ENCODE measurements around the gene TYK2.

TYK2 gene

GRCh38 chr19:10402441-10403038, 22.2 kb upstream of the TYK2 start (continued):
- TF ChIP-seq, protein P1, sequence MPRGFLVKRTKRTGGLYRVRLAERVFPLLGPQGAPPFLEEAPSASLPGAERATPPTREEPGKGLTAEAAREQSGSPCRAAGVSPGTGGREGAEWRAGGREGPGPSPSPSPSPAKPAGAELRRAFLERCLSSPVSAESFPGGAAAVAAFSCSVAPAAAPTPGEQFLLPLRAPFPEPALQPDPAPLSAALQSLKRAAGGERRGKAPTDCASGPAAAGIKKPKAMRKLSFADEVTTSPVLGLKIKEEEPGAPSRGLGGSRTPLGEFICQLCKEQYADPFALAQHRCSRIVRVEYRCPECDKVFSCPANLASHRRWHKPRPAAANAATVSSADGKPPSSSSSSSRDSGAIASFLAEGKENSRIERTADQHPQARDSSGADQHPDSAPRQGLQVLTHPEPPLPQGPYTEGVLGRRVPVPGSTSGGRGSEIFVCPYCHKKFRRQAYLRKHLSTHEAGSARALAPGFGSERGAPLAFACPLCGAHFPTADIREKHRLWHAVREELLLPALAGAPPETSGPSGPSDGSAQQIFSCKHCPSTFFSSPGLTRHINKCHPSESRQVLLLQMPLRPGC (tag by site-specific recombination; IDR thresholded peaks at IDR 0.05), result no peak
- no peak for TF ChIP-seq ZNF548 (tag by site-specific recombination; IDR thresholded peaks at IDR 0.05)
- no peak for TF ChIP-seq ZNF654 (tag by site-specific recombination; IDR thresholded peaks at IDR 0.05; ENCODE audit: low read depth)
- TF ChIP-seq ZNF248 (tag by site-specific recombination; IDR thresholded peaks at IDR 0.05), result no peak
- no peak for TF ChIP-seq ZNF202 (tag by site-specific recombination; IDR thresholded peaks at IDR 0.05; ENCODE audit: borderline replicate concordance)
- no peak for TF ChIP-seq ZNF843 (tag by site-specific recombination; IDR thresholded peaks at IDR 0.05)
- TF ChIP-seq ZSCAN23 (tag by site-specific recombination; IDR thresholded peaks at IDR 0.05), result no peak
- TF ChIP-seq ZNF501 (tag by site-specific recombination; IDR thresholded peaks at IDR 0.05), result no peak
- no peak for TF ChIP-seq ZNF776 (tag by site-specific recombination; IDR thresholded peaks at IDR 0.05; ENCODE audit: borderline replicate concordance)
- TF ChIP-seq HOXA7 (CRISPR knock-in tag; IDR thresholded peaks at IDR 0.05; ENCODE audit: borderline replicate concordance), result no peak
- no peak for TF ChIP-seq YY1 (tag by site-specific recombination; IDR thresholded peaks at IDR 0.05)
- no peak for TF ChIP-seq ZNF175 (tag by site-specific recombination; IDR thresholded peaks at IDR 0.05)
- no peak for TF ChIP-seq ZNF555 (tag by site-specific recombination; conservative IDR thresholded peaks at IDR 0.05)
- TF ChIP-seq ZNF610 (tag by site-specific recombination; IDR thresholded peaks at IDR 0.05; ENCODE audit: borderline replicate concordance), result no peak
- TF ChIP-seq, protein P2, sequence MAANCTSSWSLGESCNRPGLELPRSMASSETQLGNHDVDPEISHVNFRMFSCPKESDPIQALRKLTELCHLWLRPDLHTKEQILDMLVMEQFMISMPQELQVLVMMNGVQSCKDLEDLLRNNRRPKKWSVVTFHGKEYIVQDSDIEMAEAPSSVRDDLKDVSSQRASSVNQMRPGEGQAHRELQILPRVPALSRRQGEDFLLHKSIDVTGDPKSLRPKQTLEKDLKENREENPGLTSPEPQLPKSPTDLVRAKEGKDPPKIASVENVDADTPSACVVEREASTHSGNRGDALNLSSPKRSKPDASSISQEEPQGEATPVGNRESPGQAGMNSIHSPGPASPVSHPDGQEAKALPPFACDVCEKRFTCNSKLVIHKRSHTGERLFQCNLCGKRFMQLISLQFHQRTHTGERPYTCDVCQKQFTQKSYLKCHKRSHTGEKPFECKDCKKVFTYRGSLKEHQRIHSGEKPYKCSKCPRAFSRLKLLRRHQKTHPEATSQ (tag by site-specific recombination; IDR thresholded peaks at IDR 0.05), result no peak
- no peak for TF ChIP-seq ZNF561 (tag by site-specific recombination; IDR thresholded peaks at IDR 0.05; ENCODE audit: borderline replicate concordance)
- no peak for TF ChIP-seq REPIN1 (tag by site-specific recombination; IDR thresholded peaks at IDR 0.05; ENCODE audit: low read depth)
- TF ChIP-seq ZNF747 (tag by site-specific recombination; IDR thresholded peaks at IDR 0.05), result no peak
- no peak for TF ChIP-seq ZBTB10 (tag by site-specific recombination; IDR thresholded peaks at IDR 0.05)
- TF ChIP-seq ZNF660 (tag by site-specific recombination; IDR thresholded peaks at IDR 0.05), result no peak
- no peak for TF ChIP-seq HOXD13 (CRISPR knock-in tag; IDR thresholded peaks at IDR 0.05; ENCODE audit: borderline replicate concordance)
- TF ChIP-seq ZNF48 (tag by site-specific recombination; IDR thresholded peaks at IDR 0.05), result no peak
- TF ChIP-seq ZBTB20 (tag by site-specific recombination; IDR thresholded peaks at IDR 0.05), result no peak; the same call in 1 of the 2 replicates
- TF ChIP-seq ZNF223 (tag by site-specific recombination; IDR thresholded peaks at IDR 0.05), result no peak
- no peak for TF ChIP-seq ZNF449 (tag by site-specific recombination; IDR thresholded peaks at IDR 0.05)
- TF ChIP-seq PRDM1 (tag by site-specific recombination; IDR thresholded peaks at IDR 0.05), result no peak
- TF ChIP-seq REST (tag by site-specific recombination; IDR thresholded peaks at IDR 0.05), result no peak
- no peak for TF ChIP-seq ZNF791 (tag by site-specific recombination; IDR thresholded peaks at IDR 0.05)
- no peak for TF ChIP-seq ZNF239 (tag by site-specific recombination; IDR thresholded peaks at IDR 0.05)
- no peak for TF ChIP-seq ZNF830 (tag by site-specific recombination; IDR thresholded peaks at IDR 0.05; ENCODE audit: low read depth)
- TF ChIP-seq RBAK (tag by site-specific recombination; IDR thresholded peaks at IDR 0.05), result no peak
- no peak for TF ChIP-seq ZNF768 (tag by site-specific recombination; IDR thresholded peaks at IDR 0.05)

All from HEK293 (cell line).